ENCODE data around the gene MED15.
"Not testable (repeated sequence)": the region's sequence is repeated elsewhere in the genome, so short reads cannot be mapped to it uniquely, and the experiment has no call there.

The MED15 gene

DNA sequence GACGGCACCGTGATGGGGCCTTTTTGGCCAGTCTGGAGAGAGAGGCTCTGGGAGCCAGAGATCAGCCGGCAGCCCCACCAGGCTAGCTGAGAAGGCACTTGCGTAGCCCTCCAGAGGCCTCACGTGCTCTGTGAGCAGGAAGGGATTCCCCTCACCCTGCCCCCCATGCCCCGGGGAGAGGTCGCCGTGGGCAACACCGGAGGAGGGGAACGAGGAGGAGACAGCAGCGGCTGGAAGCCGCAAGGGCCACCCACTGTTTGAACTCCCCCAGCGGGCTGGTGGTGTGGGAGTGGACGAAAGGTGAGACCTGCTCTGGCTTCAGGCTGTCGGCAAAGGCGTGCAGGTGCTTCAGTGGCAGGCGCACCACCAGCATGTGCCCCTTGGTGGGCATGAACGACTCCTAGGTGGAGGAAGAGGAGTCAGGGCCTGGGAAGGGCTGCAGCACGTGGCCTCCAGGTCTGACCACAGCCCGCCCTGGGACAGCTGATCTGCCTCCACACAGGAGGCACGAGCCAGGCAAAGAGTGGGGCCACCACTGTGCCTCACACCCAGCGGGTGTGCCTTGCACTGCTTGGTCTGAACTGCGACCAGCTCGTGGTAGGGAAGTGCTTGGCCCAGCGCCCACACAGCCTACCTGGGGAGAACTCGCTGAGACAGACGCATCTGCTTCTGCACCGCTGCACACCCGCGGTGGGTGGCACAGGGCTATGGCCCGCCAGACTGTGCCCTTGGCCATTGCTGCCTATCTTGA is 99.9 kb downstream of the MED15 start:
- DNase-seq, result peak; percentile 9 to 50 (median 35)

GRCh38 chr22:20610243-20610686 is 102.9 kb downstream of the MED15 start:
- DNase-seq, result no peak

DNA sequence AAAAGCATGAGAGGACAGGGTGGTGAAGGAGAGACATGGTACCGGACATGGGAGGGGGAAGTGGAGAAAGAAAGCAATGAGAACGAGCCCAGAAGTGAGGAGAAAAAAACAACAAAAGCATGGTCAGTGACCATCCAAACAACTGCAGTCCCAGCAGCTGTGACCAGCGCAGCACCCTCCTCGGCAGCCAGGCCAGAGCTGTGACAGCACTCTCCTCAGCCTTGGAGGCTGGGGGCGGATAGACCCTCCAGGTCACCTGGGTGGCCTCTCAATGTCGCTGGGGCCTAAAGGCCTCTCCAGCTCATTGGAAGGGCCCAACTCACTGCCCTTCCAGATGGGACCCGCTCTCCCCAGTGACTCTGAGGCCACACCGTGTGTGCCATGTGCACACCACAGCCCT is 103.3 kb downstream of the MED15 start:
- DNase-seq, result no peak

DNA sequence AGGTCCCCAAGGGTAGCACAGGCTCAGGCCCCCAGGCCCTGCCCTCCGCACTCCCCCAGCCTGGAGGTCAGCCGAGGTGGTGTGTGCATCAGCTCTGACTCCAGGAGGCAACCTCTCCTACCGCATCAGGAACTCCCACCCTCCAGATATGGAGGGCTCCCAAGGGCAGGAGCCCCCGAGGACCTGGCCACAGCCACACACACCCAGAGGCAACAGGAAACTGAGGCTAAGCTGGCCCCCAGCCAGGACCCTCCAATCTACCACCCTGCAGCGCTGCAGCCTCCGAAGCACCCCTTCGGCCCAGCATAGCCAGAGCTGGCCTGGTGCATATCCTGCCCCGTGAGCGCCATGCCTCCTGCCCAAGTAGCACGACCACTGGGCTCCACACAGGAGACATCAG is 104.0 kb downstream of the MED15 start:
- DNase-seq, result no peak

DNA sequence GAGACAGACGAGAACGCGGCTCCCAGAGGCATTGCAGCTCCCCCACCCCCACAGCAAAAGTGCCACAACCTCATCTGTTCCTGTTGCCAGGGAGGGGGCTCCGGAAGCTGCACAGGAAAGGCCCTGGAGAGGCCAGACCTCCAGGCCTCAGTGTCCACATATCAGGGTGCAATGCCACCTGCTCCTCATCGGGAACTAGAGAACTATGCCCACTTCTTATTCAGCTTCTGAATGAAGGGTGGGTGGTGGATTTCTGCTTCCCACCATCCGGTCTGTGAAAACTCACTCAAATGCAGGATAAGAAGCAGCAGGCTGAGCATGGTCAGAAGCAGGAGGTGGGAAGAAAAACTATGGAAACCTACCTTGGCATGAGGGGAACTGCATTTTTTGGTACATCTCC is 105.9 kb downstream of the MED15 start:
- DNase-seq, result no peak

- no peak for DNase-seq
Observed at GRCh38 chr22:20615021-20615420, 107.6 kb downstream of the MED15 start.

DNA sequence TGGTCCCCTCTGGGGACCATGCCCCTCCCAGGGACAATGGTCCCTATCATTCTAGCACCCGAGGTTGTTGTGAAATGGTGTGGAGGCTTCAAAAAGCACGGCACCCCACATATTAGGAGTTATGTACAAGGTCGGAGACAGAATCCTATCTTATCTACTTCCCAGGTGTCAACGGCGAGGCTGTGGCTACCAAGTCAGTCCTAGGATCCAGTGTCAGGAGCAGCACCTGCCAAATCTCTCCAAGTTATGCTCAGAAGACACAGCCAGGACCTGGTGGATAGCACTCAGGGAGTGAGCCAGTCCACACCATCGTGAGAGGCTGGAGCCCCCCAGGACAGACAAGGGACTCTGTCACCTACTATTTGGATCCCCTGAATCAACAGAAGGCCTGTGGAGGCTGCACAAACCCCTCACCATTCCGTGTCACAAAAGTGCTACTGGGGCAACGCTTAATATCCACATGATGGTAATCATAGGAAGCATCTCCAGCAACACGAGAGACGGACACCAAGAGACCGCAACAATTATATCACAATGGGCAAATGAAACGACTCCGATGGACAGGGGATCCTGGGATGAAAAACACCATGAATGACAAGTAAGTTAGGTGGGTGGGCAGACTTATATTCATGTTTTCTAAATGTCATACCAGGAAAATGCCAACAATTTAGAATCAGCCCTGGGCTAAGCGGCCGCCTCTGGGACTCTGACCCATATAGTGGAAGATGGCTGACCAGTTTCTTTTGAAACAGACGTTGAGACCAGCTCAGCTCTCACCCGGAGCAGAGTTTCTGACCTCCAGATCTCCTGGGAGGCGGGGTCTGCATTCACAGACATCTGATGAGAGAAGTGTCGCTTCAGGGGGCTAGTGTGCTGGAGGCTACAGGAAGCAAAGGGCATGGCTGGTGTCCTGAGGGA is 108.4 kb downstream of the MED15 start:
- DNase-seq, result no peak

GRCh38 chr22:20616451-20617043 is 109.1 kb downstream of the MED15 start:
- DNase-seq, result no peak

GRCh38 chr22:20618488-20618887 is 111.1 kb downstream of the MED15 start:
- no peak for DNase-seq

DNA sequence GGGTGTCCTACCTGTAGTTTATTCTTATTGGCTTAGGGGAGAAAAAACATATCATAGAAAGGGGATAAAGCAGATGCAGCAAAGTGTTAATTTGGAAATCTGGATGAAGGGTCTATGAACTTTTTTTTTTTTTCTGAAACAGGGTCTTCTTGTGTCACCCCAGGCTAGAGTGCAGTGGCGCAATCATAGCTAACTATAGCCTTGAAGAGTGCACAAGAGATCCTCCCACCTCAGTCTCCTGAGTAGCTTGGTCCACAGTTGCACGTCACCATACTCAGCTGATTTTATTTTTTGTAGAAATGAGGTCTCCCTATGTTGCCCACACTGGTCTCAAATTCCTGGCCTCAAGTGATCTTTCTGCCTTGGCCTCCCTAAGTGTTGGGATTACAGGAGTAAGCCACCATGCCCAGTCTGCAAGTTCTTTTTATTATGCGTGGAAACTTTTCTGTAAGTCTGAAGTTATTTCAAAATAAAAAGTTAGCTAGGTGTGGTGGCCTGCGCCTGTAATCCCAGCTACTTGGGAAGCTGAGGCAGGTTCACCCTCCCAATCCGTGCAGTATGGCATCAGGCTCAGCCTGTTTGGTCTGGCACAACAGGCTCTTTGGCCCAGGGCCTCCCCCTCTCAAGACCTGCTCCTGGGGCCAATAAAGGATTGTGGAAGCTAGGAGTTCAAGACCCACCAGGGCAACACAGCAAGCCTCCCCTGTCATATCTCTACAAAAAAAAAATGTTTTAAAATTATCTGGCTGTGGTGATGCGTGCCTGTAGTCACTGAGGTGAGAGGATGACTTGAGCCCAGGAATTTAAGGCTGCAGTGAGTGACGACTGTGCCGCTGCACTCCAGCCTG is 111.9 kb downstream of the MED15 start:
- no peak for DNase-seq

GRCh38 chr22:20619893-20620194 is 112.4 kb downstream of the MED15 start:
- not testable (repeated sequence) for DNase-seq

GRCh38 chr22:20621162-20621561 is 113.8 kb downstream of the MED15 start:
- DNase-seq, result no peak

- no peak for DNase-seq
Observed at GRCh38 chr22:20622650-20623339, 115.4 kb downstream of the MED15 start.

DNA sequence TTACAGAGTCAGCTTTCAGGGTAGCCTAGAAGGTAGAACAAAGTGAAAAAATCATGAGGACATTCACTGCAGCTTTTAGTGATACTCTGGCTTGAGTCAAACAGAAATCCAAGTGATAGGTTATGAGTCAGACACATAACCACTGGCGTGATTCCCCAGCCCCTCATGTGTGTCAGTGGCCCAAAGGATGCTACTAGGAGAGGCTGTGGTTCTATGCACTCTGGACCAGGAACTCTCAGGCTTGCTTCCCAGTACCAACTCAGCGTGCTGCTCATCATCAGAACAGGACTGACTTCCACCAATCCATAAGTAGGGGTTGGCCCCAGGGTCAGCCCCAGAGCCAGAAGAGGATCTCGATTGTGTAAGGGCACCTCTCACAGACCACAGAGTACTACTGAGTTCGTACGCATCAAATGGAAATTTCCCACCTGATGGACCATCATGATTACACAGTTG is 116.8 kb downstream of the MED15 start:
- no peak for DNase-seq

GRCh38 chr22:20625270-20625669 is 117.9 kb downstream of the MED15 start:
- no peak for DNase-seq

GRCh38 chr22:20626811-20627210 is 119.4 kb downstream of the MED15 start:
- DNase-seq, result no peak

DNA sequence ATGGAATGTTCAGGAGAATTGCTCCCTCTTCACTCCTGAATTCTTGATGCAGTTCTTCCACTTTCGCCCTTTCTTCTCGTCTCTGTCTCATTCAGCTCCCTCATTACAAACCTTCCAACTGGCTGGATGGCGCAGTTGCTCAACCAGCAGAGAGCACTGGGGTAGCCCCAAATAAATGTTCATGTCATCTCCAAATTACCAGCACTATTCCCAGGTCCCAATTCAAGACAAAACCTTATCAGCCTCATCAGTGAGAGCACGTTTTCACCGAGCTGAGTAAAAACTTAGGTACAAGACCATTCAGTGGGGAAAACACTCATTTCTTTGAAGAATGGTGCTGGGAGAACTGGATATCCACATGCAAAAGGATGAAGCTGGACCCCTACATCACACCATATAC is 120.0 kb downstream of the MED15 start:
- DNase-seq, result no peak

DNA sequence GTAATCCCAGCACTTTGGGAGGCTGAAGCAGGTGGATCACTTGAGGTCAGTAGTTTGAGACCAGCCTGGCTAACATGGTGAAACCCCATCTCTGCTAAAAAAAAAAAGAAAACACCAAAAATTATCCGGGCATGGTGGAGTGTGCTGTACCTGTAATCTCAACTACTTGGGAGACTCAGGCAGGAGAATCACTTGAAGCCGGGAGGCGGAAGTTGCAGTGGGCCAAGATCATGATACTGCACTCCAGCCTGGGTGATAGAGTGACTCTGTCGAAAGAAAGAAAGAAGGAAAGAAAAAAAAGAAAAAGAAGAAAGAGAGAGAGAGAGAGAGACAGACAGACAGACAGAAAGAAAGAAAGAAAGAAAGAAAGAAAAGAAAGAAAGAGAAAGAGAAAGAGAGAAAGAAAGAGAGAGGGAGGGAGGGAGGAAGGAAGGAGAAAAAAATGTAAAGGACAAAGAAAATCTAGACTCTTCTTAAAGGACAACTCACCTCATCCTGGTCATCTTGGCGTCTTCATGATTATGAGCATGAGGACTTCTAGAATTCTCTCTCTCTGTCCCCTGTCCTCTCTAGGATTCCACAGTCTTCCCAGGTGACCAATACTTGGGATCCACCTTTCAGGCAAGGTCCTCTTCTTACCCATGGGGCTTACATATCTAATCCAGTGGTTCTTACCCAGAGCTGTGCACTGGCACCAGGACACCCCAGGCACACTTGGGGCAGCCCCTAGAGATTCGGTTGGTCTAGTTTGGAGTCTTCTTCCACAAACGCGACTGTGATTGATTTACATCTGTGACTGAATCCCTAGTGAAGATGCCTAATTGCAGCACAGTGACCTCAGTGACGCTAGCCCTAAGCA is 120.9 kb downstream of the MED15 start:
- DNase-seq, result no peak

GRCh38 chr22:20629401-20629800 is 122.0 kb downstream of the MED15 start:
- no peak for DNase-seq

DNA sequence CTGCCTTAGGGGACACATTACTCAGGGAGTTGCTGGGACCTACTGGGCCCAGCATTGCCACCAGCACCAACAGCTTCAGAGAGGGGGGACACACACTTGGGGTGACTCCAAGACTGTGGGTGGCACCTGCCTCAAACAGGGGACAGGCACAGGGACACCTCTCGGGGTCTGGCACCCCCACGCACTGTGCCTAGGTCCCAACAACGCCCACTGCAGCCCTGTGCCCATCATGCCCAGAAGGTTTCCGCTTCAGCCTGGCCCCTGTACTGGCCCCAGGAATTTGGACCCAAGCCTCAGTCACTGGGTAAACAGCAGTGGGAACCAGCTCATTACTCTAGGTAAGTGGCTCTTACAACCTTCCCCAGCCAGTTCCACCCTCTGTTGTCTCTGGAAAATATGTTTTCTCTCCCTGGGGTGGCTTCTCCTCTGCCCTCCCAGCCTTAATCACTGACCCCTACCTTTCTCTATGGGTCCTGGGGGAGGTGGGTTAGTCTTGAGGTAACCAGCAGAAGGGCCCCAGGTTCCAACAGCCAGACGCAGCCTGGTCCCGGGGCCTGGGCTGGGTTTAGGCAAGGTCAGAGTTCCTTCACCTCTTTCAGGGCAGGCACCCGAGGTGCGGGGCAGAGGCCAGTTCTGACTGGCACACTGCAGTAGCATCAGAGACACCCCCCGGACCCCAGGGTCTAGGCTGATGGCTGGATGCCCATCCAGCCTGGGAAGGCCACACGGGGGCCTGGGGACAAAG is 123.6 kb downstream of the MED15 start:
- no peak for DNase-seq

Data from NCI-H1417 (cell line).